Stromal cell of bone marrow (primary cell): Measurements from ENCODE around the gene LPCAT3.

ENCODE experiments used
- DNase-seq: peaks from one replicate; pipeline ENCODE4 v3.0.0-alpha.2; 2012; ENCODE audit warnings: low read depth

LPCAT3 gene

DNA sequence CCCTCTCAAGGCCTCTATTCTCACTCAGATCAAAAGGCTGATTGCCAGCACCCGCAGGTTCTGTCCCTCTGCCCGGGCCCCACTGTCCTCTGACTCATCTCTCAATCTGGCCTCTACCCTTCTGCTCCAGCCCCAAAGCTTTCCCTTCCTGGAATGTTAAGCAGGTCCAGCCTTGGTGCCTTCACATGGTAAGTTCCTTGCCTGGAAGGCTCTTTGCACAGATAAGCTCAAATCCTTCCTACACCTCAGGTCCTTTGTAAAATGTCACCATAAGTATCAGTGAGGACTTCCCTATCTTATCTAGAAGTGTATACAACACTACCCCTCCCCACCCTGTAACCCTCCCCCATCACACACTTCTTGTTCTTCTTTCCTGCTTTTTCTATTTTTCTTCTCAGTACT, 22.2 kb downstream of the LPCAT3 start:
- DNase-seq: no peak

DNA sequence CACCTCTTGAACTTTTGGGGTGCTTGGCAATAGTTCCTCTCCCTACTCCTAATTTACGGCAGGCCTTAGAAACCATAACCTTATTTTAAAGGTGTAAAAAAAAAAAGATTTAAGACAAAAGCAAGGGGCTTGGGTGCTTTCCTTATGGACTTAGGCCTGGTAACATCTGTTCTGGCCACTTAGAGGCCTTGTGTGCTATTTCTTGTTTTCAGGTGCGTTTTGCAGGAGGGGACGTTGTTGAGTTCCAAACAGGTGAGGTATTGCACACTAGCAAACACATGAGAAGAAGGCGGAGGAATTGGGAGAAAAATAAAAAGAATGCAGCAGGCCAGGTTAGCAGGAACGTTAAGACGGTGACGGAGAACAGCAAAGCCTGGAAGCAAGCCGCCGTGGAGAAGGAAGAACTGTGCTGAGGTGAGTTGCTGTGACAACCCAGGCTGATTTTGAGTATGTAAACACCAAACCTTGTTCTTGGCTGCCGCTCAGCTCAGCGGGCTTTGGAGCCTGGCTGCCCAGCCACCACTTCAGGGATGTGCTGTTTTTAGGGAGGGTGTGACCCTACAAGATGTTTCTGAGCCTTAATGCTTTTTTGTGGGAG, 30.2 kb downstream of the LPCAT3 start:
- no peak for DNase-seq

DNA sequence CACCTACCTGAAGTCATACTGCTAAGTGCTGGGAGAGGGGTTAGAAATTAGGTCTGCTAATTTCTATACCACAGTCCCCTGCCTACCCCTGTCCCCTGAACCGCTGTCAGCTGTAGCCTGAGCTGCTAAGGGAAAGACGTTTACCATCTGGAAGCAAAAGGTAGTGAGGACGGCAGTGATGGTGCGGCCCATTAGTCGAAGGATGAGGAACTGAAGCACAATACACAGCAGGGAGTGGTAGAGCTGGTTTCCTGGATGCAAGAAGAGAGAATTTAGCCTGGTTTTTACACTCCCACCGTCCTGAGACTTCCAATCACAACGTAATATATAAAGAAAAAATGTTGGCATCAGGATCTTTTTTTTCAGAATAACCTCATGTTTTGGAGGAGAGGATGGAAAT, 35.7 kb downstream of the LPCAT3 start:
- DNase-seq: no peak

DNA sequence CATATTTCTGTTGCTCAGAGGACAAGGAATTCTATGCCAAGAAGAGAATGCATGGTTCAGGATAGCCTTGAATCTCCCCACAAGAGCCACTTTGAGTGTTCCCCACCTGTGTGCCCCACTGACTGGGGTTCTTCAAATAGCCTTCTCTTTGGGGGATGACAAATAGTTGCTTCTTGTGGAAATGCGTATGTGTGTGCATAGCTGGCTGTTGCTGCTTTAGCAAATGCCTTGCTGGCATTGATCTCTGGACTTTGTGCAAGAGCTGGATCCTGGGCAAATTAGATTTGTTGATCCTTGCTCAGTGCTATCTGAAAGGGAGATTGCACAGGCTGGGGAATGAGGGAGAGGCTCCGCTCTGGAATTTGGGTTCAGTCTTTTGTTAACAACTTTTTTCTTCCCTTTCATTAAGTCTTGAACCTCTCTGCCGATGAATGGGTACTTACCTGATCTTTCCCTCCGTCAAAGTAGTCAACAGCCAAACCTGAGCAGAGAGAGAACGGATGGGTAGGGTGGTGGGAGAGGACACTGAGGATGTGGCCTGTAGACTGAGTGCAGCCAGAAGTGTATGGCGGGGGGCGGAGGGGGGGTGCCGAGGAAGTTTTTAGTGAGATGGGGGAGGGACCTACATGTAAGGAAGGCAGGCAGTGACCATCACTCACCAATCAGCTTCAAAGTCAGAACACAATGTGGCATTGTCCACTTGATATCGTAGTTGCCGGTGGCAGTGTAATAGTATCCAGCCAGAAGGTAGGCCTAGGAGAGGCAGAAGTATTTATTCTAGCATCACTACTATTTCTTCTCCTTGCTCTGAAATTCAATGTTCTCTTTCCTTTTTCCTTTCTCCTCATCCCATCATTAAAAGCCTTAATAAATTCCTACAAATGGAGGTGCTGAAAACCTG, 36.9 kb downstream of the LPCAT3 start:
- no peak for DNase-seq

DNA sequence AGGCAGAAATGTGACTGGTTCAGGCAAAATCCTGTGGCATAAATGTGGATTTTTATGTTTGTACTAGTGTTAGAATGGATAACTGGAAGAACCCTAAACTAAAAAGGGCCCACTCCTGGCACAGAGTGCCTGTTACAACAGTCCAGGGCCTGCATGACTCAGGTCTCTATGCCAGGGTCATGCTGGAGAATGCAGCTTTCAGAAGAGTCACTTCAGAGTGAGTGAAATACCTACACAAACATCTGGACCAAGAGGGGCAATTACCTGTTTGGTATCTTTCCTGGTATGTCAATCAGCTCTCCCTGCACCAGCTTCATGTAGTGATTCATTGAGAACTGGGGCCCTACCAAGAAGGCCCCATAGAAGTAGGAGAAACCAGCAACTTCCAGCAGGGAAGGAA, 37.5 kb downstream of the LPCAT3 start:
- no peak for DNase-seq

DNA sequence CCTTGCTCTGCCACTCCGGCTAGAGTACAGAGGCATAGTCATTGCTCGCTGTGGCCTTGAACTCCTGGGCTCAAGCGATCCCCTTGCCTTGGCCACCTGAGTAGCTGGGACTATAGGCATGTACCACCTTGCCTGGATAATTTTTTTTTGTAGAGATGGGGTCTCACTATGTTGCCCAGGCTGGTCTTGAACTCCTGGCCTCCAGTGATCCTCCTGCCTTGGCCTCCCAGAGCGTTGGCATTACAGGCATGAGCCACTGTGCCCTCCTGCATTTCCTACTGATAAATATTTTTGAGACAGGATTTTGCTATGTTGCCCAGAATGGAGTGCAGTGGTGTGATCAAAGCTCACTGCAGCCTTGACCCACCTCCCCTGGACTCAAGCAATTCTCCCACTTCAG, 38.2 kb downstream of the LPCAT3 start:
- no peak for DNase-seq

DNA sequence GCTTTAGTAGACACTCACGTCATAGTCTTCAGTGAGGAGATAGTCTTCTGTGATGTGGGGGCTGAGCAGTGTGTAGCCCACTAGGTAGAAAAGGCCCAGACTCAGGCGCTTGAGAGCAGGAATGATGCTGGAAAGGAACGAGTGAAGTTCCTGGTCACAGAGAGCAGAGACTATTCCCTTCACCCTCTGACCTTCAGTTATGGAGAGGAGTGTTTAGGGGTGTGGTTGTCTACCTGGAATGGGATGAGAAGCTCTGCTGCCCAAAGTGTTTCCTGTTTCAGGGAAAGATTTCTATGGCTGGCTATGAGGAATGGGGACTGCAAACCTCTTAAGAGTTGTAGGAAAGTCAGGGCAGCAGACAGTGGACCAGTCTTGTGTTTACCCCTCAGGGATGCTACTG, 38.8 kb downstream of the LPCAT3 start:
- no peak for DNase-seq

DNA sequence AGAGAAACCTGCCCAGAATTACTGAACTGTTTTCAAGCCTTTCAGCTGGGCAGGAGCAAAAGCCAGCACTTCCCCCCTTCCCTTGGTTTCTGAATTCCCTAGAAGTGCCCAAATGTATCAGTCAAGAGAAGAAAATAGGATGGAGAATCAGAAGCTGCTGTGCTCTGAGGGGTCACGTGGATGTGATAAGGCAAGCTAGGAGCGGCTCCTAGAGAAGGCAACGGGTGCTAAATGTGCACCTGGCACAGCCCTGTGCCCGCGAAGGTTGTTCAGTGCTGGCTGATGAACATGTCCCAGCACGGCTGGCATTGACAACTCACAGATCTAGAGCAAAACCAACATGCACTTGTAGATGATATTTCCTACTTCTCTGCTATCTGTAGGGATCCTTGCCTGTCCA, 39.3 kb downstream of the LPCAT3 start:
- no peak for DNase-seq

DNA sequence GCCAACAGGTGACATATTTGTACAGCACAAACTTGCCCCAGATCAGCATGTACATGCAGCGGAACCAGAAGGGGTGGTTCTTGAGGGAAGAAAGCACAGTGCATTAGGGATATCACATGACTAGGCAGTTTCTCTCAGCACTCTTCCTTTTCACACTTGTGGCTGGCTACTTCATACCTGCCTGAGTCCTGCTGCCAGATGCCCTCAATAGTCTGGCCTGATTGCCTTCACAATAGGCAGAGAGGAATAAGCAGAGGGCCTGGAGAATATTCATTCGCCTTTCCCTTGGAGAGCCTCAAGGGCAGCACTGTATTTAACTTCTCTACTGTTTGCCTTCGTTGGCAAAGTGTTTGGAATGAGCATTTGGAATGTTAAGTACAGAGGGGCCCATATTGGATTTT, 39.7 kb downstream of the LPCAT3 start:
- no peak for DNase-seq

DNA sequence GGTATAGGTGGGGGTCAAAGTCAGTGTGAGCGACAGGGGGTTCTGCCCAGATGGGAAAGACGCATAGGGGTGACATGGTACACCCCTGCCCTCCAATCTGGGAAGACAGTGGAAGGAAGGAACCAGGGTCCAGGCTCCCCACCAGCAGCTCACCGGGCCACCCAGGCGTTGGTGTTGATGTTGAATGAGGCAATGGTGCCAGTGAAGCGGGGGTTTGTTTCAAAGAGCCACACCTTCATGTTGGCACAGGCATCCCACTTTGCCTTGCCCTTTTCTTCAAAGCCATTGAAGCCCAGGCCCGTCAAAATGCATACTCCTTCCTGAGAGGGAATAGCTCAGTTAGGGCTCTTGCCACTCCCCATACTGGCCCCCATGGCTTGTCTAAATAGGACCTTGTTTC, 40.1 kb downstream of the LPCAT3 start:
- DNase-seq: no peak

DNA sequence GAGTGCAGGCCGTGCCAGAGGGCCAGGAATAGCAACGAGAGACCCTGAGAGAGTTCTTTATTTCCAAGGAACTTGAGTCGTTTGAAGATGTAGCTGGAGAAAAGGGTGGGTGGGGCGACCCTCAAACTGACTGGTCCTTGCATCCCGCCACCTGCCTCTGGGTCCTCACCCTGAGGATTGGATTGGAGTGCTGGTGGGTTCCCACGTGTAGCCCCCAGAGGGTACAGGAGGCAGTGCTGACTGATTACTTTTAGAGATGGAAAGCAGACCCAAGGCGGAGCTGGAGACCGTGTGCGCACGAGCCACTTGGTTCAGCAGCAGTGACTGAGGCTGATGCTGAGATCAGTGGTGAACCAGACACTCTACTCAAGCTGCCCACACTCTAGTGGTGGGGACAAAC, 40.6 kb downstream of the LPCAT3 start:
- no peak for DNase-seq

DNA sequence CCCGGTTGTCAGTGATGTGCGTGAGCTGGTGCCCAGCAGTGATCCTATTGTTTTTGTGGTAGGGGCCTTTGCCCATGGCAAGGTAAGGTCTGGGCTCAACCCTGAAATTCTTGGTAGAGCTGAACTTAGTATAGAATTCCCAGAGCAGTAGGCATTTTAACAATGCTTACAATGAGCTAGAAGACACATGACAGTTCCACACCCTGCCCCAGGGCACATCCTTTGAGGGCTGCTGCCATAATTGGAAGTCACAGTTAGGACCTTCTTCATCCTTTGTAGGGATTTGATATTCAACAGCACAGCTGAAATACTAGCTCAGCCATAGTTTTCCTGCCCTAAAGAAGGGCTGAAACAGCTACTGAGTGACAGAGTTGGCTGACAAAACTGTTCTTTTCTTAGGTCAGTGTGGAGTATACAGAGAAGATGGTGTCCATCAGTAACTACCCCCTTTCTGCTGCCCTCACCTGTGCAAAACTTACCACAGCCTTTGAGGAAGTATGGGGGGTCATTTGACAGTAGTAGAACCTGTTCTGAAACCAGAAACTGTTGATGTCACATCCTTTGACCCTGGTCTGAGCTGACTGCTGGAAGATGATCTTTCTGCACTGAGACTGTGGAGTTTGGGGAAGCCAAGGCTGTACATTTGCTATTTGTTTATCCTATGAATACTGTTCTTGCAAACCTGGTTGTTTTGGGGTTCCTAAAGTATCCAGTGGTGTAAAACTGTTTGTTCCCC, 42.8 kb downstream of the LPCAT3 start:
- DNase-seq: no peak

DNA sequence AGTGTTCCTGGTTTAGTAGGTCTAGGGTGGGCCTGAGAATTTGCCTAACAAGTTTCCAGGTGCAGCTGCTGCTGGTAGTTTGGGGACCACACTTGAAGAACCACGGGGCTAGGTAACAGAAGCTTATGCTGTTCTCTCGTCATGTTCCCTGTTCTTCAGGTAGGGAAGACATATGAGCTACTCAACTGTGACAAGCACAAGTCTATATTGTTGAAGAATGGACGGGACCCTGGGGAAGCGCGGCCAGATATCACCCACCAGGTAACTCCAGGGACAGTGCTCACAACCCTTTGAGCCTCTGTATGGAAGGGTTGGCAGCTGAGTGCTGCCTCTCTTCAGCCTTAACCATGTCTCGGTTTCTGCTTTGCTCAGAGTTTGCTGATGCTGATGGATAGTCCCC, 44.1 kb downstream of the LPCAT3 start:
- DNase-seq: no peak

DNA sequence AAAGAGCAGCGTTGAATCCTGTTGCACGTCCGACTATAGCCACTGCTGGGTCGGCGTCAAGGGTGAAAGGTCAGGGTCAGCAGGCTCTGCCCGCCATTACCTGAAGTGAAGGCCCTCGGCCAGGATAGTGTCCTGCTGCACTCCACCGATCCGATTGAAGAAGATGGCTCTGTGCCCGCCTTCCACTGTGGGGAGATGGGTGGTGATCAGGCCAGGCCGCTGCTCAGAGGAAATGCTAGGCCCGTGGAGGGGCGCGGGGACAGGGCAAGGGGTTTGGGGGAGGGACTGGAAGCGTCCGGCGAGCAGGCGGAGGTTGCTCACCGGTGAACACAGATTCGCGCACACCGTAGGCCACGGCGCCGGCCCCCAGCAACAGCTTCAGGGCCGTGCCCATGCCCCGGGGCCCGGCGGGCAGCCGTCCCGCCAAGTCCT, 48.2 kb downstream of the LPCAT3 start:
- no peak for DNase-seq

DNA sequence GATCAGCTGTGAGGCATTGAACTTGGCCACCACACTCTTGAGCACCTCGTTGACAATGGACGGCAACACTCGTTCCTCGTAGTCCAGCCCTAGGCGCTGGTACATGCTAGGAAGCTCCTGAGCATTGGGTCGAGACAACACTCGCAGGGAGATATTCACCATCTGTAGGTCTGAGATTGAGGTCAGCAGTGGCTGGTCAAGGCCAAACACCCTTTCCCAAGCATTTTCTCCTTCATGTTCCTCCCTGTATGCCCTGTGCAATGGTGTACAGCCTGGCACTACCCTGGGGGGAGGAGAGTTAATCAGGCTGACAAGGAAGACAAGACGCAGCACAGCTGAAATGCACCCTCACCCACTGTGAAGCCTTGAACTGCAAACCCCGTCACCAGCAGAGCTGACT, 49.9 kb downstream of the LPCAT3 start:
- DNase-seq: no peak

DNA sequence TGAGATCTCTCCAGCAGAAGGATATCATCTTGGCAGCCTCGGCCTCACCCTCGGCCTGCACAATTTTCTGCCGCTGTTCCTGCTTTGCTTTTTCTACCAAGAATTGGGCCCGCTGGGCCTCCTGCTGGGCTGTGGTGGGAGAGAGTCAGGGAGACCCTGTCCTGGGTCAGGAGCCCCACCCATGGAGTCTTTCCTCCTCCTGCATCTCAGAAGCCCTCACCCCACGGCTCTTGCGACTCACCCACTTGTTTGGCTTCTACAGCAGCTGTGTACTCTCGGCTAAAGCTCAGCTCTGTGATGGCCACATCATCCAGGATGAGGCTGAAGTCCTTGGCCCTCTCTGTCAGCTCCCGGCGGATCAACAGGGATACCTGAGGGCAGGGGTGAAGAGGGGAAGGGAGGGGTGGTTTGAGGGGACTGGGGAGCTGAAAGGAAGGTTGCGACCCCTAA, 50.6 kb downstream of the LPCAT3 start:
- no peak for DNase-seq

DNA sequence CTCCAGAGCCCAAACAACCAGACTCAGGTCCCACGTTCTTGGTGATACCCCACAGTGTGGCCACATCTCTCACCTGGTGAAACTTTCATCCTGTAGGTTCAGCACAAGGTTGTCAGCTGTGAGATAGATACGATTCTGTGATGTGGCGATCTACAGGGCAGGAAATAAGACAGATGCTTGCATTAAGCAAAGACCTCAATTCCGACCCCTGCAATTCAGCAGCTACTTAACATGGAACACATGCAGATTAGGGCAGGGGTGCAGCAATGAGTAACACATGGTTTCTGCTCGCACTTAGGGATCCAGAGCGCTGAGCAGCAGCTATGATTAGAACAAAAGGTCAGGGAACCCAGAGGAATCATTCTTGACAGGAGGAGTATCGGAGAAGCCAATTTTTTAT, 51.9 kb downstream of the LPCAT3 start:
- DNase-seq: no peak

DNA sequence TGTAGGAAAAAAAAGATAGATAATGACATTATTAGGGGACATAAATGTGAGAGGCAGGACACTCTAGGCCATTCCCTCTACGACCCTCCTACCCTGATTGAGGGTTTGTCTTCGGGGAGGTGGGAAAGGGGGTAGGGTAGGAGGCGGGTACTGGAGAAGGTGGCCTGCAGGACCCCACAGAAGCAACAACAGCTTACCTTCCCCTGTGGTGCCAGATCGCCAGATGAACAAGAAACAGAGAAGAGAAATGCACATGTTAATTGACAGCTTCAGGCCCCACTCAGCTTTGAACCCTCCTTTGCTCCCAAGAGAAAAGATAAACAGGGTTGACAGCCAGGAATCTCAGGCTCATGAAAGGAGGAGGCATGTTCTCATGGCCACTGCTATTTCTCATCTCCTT, 52.6 kb downstream of the LPCAT3 start:
- no peak for DNase-seq

DNA sequence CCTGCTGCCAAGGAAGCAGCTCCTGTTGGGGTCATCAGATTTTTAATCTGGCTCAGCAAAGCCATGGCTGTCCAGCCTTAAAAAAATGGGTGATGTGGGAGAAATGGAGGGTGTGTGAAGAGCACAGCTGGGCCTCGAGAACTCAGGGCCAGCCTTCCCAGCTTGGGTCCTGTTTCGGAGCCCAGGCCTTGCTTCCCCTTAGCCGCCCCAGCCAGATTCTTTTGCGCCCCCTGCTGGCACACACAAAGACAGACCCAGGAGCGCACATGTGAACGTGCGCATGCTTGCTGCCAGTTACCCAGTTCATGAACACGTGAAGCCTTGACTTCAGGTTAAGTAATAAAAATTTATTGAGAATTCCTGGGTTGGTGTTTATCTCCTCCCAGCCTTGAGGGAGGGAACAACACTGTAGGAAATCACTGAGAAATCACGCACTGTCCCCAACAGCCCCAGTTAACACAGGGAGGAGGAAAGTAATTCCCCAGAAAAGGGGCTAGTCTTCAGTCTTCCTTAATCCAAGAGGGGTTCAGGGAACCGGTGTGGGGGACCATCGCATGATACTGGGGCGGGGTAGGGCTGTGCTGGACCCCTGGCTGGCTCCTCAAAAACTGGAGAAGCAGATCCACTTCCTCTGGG, 53.1 kb downstream of the LPCAT3 start:
- DNase-seq: peak; percentile 74

DNA sequence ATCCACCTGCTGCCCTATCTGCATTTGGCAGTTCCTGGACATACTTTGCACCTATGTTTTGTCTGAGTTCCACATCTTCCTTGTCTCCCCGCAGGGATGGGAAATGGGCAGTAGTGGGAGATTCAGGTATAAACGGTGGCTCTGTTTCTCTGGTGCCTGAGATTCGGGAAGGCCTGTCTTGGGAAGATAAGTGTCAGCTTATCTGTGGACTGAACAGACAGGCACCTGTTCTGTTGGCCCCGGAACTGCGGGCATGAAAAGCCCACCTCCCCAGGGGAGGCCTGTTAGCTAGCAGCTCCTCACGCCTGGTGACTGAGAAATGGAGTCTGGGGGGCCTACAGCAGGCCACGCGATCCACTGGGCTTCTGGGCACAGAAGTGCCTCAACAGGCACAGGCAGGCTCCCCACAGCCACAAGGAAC, 53.7 kb downstream of the LPCAT3 start:
- no peak for DNase-seq

DNA sequence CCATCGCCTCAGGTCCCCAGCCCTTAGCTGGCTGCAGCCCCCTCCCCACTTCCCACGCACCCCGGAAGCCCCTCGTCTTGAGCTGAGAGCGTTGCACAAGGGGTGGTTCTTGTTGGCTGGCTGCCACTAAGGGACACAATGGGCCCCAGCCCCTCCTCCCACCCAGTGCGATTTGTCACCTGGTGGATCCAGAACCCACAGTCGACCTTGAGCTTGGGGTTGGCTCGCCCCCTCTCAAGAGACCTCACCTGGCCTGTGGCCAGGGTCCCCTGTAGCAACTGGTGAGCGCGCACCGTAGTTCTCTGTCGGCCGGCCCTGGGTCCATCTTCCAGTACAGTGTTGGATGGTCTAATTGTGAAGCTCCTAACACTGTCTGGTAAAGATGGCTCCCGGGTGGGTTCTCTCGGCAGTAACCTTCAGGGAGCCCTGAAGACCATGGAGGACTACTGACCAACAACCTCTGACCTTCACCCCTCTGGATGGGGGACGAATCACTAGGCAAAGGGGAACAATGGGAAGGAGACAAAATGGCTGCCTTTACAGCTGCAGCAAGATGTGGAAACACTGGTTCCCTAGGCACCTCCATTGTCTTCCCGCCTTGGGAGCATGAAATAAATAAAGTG, 54.4 kb downstream of the LPCAT3 start:
- no peak for DNase-seq
